Peyer's patch (tissue), 4 donors: ENCODE results near the gene ULK3. TPM values are rescaled to one million over a fixed set of nuclear protein-coding genes. Genes with fewer than 3 reads are reported as not detected.

Experiments used
- DNase-seq, 3 donors: peaks; one replicate each; pipeline ENCODE4 v3.0.0-alpha.2; 2017 to 2019
- H3K27ac ChIP-seq, 4 donors: fragments of 200-600 bp; sonication (generic); one replicate each; pipeline ENCODE4 v1.5.1; 2016 to 2019
- H3K27me3 ChIP-seq, 2 donors: fragments of 200-600 bp; sonication (generic); one replicate each; pipeline ENCODE4 v1.5.1; 2019
- H3K36me3 ChIP-seq, 3 donors: fragments of 200-600 bp; sonication (generic); one replicate each; pipeline ENCODE4 v1.5.1; 2016 to 2019
- H3K4me1 ChIP-seq, 4 donors: fragments of 200-600 bp; sonication (generic); one replicate each; pipeline ENCODE4 v1.5.1; 2016 to 2019
- H3K4me3 ChIP-seq, 4 donors: fragments of 200-600 bp; sonication (generic); 1 replicate in 3 of 4; 2 replicates in 1 of 4; pipeline ENCODE4 v1.5.1; 2016 to 2019; ENCODE audit warnings: mild to moderate bottlenecking in 1 of 4
- H3K9me3 ChIP-seq, 4 donors: fragments of 200-600 bp; sonication (generic); one replicate each; pipeline ENCODE4 v1.5.1; 2016 to 2019; ENCODE audit warnings: mild to moderate bottlenecking in 1 of 4
- CTCF ChIP-seq, 6 experiments: fragments of 450-650 bp in 4 of 6; fragments of 200-600 bp in 2 of 6; sonication (generic) in 1 of 6; IDR thresholded peaks; one replicate each; pipeline ENCODE4 v1.5.1; 2017 to 2019; ENCODE audit warnings: antibody characterized with exemption in 6 of 6, mild to moderate bottlenecking in 3 of 6, moderate library complexity in 1 of 6
- POLR2A ChIP-seq, 2 donors: fragments of 450-650 bp; IDR thresholded peaks; one replicate each; pipeline ENCODE4 v1.5.1; 2017; ENCODE audit warnings: antibody characterized with exemption in 2 of 2, mild to moderate bottlenecking in 2 of 2, moderate library complexity in 2 of 2
- total RNA-seq, 4 donors: library from RNA; depleted of rRNA; stranded (reverse); fragments of >200 nt; gene quantifications; one replicate each; pipeline ENCODE4 v1.1.0, GENCODE V29; 2016

ULK3 gene
- total RNA-seq, 4 donors from 2014 or later: 194 to 508 (median 288) TPM

- no peaks in the 10 kb centered on the region for H3K36me3 ChIP-seq
- H3K4me3 ChIP-seq: no peak overlapping the region
- H3K4me1 ChIP-seq: peaks cover 10 to 44% (median 14%) of the 10 kb centered on the region in 4 donors
- H3K9me3 ChIP-seq: no peaks in the 10 kb centered on the region
- no peaks in the 10 kb centered on the region for H3K27me3 ChIP-seq
- peak overlapping the region in 3 of 4 donors; percentile 43 to 88 (median 82) for H3K27ac ChIP-seq
- DNase-seq: peak in 1 of 3 donors; percentile 70
- no peak for TF ChIP-seq POLR2A (IDR thresholded peaks at IDR 0.05)
- no peak for TF ChIP-seq CTCF (IDR thresholded peaks at IDR 0.05)
These were observed 26.2 kb downstream of the ULK3 start for GRCh38 chr15:74816624-74817369.

GRCh38 chr15:74815961-74816360, 27.0 kb downstream of the ULK3 start:
- Histone ChIP-seq H3K36me3 (no peaks in the 10 kb centered on the region), H3K4me1 (peaks cover 7 to 44% (median 9%) of the 10 kb centered on the region in 4 donors), H3K27ac (peak overlapping the region in 1 of 4 donors; percentile 82), H3K27me3 (no peaks in the 10 kb centered on the region), H3K9me3 (no peaks in the 10 kb centered on the region), H3K4me3 (no peak overlapping the region)
- no peak for DNase-seq
- TF ChIP-seq CTCF (IDR thresholded peaks at IDR 0.05) (no peak), POLR2A (IDR thresholded peaks at IDR 0.05) (no peak)

GRCh38 chr15:74815121-74815934, 27.6 kb downstream of the ULK3 start:
- no peaks in the 10 kb centered on the region for H3K36me3 ChIP-seq
- H3K9me3 ChIP-seq: no peaks in the 10 kb centered on the region
- peak overlapping the region in 1 of 4 donors; percentile 21 for H3K27ac ChIP-seq
- no peaks in the 10 kb centered on the region for H3K27me3 ChIP-seq
- no peak overlapping the region for H3K4me3 ChIP-seq
- peaks cover 1 to 44% (median 8%) of the 10 kb centered on the region in 4 donors for H3K4me1 ChIP-seq
- DNase-seq: peak in 2 of 3 donors; percentile 66 to 73
- TF ChIP-seq CTCF (IDR thresholded peaks at IDR 0.05): no peak
- no peak for TF ChIP-seq POLR2A (IDR thresholded peaks at IDR 0.05)

GRCh38 chr15:74812533-74812932, 30.4 kb downstream of the ULK3 start, which contains the start of gene LMAN1L:
Gene LMAN1L, plus strand, starts transcription at chr15:74812835. Its CDS starts 20 bp downstream, at chr15:74812855.
- TF ChIP-seq CTCF (IDR thresholded peaks at IDR 0.05) (no peak), POLR2A (IDR thresholded peaks at IDR 0.05) (no peak)
- Histone ChIP-seq H3K4me3 (no peak within 1 kb of the TSS), H3K36me3 (no peaks in the 10 kb centered on the region), H3K4me1 (peaks cover 0 to 35% (median 7%) of the 10 kb centered on the region in 4 donors), H3K9me3 (no peaks in the 10 kb centered on the region), H3K27me3 (no peaks in the 10 kb centered on the region), H3K27ac (no peak within 1 kb of the TSS)
- DNase-seq: no peak

GRCh38 chr15:74809956-74810355, 33.0 kb downstream of the ULK3 start:
- Histone ChIP-seq H3K9me3 (no peaks in the 10 kb centered on the region), H3K36me3 (no peaks in the 10 kb centered on the region), H3K27ac (no peak overlapping the region), H3K4me3 (no peak overlapping the region), H3K27me3 (no peaks in the 10 kb centered on the region), H3K4me1 (peaks cover 0 to 19% (median 4%) of the 10 kb centered on the region in 4 donors)
- TF ChIP-seq POLR2A (IDR thresholded peaks at IDR 0.05) (no peak), CTCF (IDR thresholded peaks at IDR 0.05) (no peak)
- no peak for DNase-seq
